Head of caudate nucleus (tissue), 42 donors: ENCODE measurements around the gene HIGD2B.
"Not testable (repeated sequence)": the region's sequence is repeated elsewhere in the genome, so short reads cannot be mapped to it uniquely, and the experiment has no call there.

Experiments
- DNase-seq, 42 donors: peaks; one replicate each; pipeline versions ENCODE4 v3.0.0 to v3.0.0-alpha.2; 2020 to 2021; ENCODE audit warnings: mixed read lengths in 7 of 42
- intact Hi-C: fragments of 100-400 bp; cut with DNase I; formaldehyde crosslinking; loops from one replicate; pipeline ENCODE4 v1.15.0; 2022

HIGD2B gene

DNA sequence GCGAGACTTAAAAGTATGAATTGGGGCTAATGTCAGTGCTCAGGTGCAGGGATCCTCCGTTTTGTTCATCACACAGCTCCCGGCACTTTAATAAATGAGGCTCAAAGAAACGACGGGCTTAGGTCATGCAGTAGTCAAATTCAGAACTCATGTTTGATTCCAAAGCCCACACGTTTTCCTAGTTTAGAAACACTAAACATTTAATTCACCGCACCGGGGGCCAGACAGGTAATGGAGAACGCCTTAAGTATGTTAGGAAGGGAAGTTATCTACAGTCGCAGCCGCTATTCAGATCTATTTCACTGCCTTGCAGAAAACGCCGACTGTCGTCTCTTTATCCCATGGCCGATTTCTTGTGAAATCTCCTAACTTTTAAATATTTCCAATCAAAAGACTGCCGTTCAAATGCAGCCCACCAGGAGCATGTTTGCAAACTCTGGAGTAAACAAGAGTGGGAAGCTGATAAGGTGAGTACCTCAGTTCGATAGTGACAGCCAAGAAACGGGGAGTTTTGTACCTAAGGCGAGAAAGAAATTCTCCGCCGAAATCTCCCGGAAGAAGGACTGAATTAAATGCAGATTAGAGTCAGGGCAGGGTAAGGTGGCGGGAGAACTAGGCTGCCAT is 569 bp downstream of the HIGD2B start:
- DNase-seq = peak in 14 of 42 donors; percentile 4 to 51 (median 18)
- intact Hi-C loops = no loop called here

DNA sequence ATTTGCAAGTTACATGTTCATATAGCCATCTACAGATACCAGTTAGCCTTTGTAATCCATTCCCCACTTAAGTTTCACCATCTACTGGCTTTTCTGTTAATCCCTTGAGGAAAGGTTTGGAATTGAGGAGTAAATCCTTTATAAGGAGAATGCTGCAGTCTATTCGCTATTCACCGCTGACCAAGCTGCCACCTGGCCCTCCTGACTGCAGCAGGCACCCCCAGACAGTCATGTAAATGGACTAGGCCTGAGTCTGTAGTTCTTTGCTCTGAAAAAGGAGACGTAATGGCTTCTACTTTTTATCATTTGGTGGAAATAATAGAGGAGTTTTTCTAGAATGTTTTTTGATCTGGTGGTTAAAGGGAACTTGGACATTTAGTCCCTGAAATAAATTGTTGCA is 3.2 kb downstream of the HIGD2B start:
- intact Hi-C loops = no loop called here
- no peak for DNase-seq

DNA sequence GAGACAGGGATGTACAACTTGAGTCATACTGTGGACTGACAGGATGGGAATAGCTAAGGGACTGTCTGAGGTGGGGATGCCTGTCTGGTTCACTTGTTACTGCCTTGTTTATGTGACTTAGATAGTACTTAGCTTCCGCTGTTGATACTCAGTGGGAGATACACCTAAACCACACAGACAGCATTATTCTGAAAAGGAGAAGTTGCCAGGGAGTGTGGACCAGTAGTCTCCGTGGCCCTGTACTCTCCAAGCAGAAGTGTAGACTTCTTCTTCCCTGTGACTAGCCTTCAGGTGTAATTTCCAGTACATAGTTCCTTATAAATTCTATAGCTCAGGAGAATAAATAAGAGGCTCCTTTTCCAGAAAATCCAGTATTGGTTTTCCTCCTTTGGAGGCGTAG is 5.1 kb downstream of the HIGD2B start:
- intact Hi-C loops = no loop called here
- no peak for DNase-seq

DNA sequence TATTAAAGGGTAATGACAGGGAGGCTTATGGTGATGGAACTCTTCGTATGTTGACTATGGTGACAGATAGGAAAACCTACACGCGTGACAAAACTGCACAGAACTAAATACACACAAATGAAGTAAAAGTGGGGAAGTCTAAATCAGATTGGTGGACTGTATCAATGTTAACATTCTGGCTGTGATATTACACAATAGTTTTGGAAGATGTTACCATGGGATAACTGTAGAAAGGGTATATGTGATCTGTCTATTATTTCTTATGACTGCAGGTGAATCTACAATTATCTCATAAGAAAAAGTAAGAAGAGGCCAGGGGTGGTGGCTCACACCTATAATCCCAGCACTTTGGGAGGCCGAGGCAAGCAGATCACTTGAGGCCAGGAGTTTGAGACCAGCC is 9.1 kb downstream of the HIGD2B start:
- DNase-seq = no peak
- intact Hi-C loops = no loop called here

DNA sequence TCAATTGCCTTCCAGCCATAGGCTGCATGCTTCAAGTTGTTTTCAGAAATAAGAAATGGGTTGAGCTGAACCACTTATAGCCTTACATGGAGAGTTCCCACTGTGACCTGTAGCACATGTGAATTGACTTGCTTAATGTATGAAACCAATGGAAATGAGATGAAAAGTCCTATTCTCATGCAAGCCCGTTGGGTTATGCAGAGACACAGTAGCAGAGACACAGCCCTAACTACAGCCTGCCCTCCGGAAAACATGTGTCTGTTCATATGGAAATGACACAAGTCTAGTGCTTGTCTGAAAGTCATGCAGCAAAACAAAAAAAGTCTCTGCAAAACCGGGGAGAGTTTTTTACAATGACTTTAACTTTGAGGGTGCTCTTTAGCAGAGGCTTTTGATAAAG is 14.5 kb downstream of the HIGD2B start:
- no peak for DNase-seq
- intact Hi-C loops = no loop called here

DNA sequence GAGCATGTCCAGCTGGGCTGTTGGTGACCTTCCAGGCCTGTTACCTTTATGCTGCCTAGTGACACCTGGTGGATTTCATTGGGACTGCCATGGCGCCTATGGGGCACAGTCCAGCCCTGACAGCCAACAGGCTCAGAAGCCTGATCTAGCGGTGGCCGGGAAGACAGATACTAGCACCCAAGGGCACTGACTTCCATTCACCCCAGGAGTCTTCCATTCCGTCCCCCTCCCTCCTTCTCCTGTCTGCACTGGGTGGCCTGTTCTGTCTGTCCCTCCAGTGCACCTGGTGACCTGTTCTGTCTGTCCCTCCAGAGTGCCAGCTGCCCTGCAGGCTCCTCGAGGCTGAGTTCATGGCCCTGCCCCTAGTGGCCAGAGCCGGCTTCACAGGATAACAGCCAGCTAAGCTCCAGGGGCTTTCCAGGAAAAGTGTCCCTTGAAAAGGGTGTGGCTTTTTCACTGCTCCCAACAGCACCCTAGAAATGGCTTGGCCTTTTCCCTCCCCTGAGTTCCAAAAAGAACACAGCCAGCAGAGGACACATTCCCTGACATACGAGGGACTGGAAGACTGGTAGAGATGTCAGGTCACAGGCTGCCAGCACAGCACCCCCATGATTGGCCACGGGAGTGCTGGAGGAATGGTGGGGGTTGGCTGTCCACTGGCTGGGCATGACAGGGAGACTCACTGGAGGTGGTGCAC is 15.2 kb downstream of the HIGD2B start:
- intact Hi-C loops = not testable (repeated sequence)
- peak; percentile 28 to 85 (median 62) for DNase-seq

DNA sequence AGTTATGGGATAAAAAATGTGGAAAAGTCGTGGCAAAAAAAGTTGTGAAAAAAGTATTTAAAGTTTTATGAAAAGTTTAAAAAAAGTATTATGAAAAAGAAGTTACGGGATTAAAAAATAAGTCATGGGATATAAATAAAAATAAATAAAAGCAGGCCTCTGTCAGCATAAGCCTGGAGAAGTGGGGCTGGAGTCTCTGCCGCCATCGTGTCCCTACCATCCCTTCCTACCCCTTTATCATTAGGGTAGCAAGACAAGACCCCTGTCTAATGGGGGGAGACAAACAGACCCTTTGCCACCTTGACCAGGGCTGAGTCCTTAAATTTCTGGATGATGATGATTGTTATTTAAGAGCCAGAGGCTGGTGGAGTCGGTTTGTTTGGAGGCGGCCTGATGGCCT is 16.2 kb downstream of the HIGD2B start:
- DNase-seq = peak in 4 of 42 donors; percentile 15 to 49 (median 22)
- intact Hi-C loops = not testable (repeated sequence)

DNA sequence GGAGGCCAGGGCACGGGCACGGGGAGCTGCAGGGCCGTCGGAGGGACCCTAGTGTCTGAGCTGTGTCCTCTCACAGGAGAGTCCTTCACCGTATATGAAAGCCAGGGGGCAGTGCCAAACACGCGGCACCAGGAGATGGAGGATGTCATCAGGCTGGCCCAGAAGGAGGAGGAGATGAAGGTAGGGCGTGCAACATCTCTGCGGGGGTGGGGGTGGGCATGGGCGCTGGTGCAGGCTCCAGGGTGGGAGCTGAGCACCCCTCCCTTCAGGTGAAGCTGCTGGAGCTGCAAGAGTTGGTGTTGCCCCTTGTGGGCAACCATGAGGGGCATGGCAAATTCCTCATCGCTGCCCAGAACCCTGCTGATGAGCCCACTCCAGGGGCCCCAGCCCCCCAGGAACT is 20.3 kb downstream of the HIGD2B start:
- intact Hi-C loops, DNase-seq: not testable (repeated sequence)

DNA sequence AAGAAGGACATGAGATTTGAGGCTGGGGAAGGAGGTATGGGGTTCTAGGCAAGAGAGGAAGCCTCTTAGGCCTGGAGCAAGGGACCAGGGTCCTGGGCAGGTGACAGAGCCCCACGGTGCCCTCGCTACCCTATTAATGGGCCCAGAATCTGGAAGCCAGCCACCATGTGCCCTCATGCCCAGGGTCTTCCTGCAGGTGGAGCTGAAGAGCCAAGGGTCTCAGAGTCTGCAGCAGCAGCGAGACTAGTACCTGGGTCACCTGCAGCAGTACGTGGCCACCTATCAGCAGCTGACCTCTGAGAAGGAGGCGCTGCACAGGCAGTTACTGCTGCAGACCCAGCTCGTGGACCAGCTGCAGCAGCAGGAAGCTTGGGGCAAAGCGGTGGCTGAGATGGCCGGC is 22.1 kb downstream of the HIGD2B start:
- DNase-seq, intact Hi-C loops: not testable (repeated sequence)

DNA sequence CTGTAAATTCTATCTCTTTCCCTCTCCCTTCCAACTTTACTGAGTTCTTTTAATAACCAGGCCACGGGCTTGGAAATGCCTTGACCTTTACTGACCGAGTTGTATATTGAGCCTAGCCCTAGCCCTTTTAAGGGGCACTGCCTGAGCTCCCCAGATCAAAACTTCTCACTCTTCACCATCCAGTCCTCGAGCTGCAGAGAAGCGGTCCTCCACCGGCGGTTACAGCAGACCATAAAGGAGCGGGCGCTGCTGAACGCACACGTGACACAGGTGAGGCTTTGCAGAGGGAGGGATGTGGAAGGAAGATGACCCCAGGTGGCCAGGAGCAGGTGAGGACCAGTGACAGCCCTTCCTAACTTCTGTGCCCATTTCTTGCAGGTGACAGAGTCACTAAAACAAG is 24.9 kb downstream of the HIGD2B start:
- DNase-seq, intact Hi-C loops: not testable (repeated sequence)

DNA sequence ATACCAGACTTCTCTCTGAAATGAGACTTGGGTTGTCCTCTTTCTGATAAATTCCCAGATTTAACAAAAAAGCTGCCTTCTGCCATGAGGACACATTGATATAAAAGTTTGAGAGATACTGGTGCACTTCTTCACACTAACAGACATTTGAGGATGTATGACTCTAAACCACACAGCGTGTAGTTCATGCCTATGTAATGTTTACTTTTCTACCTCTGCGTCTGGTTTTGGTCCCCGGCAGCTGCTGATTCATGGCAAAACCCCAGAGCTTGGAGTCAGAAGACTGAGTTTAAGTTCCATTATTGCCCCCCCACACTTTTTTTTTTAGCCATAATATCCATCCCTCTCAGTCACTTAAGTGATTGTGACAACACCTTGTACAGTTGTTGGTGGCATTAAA is 30.0 kb downstream of the HIGD2B start:
- intact Hi-C loops = not testable (repeated sequence)

DNA sequence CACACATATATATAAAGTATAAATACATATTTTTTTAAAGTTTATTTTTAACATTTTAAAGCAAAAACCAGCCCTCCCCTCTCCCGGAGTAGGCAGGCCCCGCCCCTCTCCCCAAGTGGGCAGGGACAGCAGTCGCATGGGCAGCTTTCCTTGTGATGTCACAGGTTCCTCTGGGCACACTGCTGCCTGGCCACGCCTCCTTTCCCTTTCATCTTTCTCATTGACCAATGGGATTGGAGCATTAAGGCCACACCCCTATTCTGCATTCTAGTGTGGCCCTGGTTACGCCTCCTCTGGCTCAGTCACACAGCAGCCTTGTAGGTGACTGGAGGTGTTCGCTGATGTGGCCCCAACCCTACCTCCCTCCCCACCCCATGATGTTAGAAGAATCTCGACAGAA is 31.6 kb downstream of the HIGD2B start, which contains the start of gene GOLGA6B:
Gene GOLGA6B (plus strand): TSS at position 301 of the 400 bp plus-strand sequence. CDS start 41 bp downstream, at position 342.
- intact Hi-C loops, DNase-seq: not testable (repeated sequence)

More for the DNA sequence above, 30.0 kb downstream of the HIGD2B start:
- DNase-seq = not testable (repeated sequence)

DNA sequence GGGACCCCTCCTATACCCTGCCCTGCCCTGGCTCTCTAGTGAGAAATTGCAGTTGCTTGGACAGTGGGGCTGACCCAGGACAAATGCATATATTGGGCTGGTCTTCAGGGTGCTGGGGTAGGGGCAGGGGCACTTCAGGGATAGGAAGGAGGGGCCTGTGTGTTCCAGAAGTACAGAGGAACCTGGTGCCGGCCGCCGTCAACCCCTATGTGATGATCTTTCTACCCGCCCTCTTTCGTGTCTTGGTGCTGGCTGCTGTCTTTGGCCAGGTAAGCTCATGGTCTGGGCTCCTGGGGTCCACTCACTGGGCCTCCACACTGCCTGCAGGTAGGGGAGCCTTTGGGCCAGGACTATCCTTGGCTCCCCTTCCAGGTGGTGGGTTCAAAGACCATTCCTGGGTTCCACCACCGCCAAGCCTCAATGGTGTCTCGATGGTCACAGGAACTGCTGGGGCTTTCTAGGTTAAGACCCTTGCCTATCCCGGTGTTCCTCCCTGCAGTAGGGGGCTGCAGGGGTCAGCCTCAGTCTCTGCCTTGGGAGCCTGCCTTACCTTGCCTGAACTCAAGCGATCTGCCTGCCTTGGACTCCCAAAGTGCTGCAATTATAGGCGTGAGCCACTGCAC is 37.2 kb downstream of the HIGD2B start:
- DNase-seq, intact Hi-C loops: not testable (repeated sequence)

DNA sequence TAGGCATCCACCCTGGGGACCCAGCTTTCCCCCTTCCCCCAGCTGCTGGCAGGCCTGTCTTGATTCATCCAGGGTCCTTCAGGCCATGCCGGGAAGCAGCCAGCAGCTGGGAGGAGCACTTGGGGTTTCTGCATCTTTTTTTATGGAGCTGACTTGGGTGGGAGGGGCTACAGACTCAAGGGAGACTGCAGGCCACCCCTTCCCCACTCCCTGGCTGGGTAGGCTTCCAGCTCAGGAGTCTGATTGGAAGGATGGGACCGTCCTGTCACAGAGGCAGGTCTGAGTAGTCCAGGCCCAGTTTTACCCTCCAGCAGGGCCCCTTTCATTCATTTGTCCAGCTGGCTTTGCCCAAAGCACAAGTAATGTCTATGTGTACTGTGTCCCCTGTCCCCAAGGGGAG is 43.7 kb downstream of the HIGD2B start:
- DNase-seq, intact Hi-C loops: not testable (repeated sequence)

DNA sequence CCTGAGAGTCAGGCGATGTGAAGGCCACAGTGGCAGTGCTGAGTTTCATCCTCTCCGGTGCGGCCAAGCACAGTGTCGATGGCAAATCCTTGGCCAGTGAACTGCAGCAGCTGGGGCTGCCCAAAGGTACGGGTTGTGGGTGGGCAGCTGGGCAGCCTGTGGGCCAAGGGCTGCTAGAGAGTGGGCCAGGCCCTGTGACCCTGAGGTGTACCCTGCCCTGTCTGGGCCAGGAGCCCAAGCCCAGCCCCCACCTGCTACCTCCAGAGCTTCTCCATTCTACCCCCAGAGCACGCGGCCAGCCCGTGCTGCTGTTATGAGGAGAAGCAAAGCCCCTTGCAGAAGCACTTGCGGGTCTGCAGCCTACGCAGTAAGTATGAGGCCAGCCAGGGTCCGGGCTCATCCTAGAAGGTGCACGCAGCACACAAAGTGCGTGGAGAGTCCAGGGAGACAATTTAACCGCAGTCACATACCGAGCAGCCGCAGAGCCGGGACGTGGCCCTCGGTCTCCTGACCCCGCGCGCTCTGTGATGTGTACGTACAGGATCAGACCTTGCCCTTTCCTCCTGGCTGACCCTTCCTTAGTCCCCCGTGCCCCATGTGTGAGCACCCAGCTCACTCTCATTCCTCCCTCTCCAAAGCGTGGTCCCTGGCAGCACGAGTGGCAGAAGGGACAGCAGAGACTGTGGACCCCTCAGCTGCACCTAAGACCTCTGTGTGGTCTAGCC is 46.1 kb downstream of the HIGD2B start:
- intact Hi-C loops, DNase-seq: not testable (repeated sequence)

DNA sequence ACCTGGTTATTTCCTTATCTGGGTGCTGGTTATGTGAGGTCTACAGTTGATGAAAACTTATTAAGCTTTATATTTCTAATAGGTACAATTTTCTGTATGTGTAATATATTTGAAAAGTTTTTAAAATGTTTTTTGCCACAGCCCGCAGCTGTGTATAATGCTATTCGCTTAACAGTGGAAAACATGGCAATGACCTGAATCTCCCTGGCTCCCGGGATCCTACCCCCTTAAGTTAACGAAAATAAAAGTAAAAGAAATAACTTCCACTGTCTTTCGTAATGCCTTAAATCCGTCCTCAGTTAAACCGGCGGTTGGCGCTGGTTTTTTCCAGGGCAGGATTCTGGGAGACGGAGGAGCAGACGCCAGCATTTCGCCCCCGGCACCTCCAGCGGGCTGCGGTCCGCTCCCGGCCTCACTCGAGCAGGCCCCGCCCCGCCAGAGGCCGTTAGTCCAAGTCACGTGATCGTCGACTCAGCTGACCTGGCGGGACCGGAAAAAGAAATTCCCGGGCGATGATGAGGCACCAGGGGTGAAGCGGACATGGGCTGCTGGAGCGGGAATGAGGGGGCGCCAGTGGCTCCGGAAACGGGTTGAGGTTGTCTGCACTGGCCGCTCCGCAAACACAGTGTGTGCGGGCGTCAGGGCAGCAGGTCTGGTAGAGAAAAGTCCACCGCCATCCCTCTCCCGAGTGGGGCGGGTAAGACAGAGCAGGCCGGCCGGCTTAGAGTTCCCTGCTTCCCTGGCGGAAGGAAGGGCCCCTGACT is 49.3 kb downstream of the HIGD2B start:
- DNase-seq = peak; percentile 12 to 91 (median 80)
- intact Hi-C loops = not testable (repeated sequence)

DNA sequence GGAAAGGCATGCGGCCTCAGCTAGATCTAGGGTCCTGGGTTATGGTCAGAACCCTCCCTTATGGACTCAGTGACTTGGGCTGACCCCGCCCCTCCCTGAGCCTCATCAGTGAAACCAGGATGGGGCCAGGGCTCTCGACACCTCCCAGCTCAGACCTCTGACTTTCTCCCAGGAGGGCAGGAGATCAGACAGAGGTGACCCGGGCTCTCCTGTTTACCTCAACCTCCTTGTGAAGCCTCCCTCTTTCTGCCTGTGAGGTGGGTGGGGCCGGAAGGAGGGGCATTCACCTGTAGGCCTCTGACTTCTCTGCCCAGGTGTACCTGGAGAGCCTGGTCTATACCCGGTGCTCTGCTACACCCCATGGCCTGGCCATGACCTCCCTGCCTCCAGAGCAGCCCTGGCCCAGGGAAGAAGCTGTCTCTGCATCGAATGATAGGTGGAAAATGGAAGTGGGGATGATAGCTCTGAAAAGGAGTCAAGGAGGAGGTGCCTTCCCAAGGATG is 56.9 kb downstream of the HIGD2B start:
- DNase-seq, intact Hi-C loops: not testable (repeated sequence)

DNA sequence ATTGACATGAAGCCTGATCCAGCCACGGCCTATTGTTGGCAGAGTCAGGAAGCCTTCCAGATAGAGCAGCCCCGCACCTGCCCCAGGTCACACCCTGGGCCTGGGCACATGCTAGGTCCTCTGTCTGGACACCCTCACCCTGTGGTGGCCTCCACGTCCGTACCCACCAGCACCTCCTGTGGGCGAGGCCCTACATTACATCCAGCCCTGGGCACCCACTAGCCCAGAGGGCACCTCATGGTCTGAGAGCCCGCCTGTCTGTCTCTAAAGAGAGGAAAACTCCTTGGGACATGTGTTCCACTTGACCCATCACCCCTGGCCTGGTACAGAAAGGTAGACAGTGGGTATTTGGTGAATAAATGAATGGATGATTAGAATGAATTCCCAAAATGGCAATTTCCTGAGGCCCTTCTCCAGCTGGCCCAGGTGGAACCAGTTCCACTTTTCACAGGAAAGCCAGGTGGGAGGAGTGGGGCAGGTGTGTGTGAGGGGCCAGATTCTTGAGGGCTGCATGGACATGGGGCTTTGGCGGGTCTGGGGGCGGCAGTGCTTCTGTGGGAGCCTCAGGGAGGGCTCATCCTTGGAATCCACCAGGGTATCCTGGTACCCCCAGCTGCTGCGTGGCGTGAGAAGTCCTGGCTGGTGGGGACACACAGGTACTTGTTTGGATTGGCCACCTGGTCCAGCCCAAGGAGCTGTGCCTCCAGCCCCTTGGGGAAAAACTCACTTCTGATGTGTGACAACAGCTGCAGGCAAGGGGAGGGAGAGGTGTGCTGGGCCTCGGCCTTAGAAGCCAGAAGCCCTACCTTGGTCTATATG is 57.5 kb downstream of the HIGD2B start:
- DNase-seq, intact Hi-C loops: not testable (repeated sequence)
